Hindlimb muscle (tissue), 1 donor: ENCODE results near the gene ADCY7. TPM values are rescaled to one million over a fixed set of nuclear protein-coding genes. Genes with fewer than 3 reads are reported as not detected.

Experiments
- DNase-seq: peaks from one replicate; pipeline ENCODE4 v3.0.0-alpha.2; 2013
- polyA plus RNA-seq: library from polyadenylated mRNA; unstranded; fragments of 120-200 nt; gene quantifications from one replicate; pipeline ENCODE4 v1.2.1, GENCODE V29; 2013; ENCODE audit not compliant: insufficient read length

ADCY7 gene
- polyA plus RNA-seq, 1 donor: 10.2 TPM

DNA sequence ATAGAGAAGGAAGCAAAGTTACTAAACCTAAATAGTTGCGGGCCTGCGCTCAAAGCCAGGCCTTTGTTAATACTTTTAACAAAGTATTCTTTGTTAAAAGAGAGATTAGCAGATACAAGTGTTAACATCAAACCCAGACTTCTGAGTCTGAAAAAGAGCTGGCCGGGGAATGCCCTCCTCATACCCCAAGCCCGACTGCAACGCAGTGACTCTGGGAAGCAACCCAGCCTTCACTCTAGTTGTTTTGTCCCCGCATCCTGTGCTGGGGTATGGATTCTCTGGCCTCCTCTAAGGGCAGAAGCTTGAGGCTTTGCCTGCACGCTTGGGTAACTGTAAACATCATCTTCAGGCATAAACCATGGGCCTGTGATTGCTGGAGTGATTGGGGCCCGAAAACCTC is 48.3 kb downstream of the ADCY7 start:
- no peak for DNase-seq

DNA sequence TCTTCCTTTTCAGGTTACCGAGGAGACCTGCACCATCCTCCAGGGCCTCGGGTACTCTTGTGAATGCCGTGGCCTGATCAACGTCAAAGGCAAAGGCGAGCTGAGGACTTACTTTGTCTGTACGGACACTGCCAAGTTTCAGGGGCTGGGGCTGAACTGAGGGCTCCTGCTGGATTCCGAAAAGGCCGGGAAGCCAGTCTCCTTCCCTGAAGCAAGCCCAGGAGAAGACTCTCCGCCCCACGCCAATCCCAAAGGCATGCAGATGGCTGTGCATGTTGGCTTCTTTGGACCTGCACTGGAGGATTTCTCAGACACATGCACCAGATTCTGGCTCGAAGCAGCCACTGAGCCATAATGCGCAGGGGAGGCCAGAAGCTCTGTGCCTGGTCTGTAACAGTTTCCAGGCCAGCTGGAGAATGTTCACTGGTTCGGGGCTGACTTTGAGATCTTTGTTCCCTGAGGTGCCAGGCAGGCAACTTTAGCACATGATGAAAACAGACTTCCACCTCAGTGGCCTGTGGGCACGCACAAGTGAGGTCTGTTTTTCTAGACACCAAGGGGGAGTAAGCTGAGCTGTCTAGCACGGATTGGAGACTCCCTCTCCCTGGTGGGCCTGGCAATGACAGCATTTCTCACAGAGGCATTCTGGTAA is 49.1 kb downstream of the ADCY7 start:
- no peak for DNase-seq

DNA sequence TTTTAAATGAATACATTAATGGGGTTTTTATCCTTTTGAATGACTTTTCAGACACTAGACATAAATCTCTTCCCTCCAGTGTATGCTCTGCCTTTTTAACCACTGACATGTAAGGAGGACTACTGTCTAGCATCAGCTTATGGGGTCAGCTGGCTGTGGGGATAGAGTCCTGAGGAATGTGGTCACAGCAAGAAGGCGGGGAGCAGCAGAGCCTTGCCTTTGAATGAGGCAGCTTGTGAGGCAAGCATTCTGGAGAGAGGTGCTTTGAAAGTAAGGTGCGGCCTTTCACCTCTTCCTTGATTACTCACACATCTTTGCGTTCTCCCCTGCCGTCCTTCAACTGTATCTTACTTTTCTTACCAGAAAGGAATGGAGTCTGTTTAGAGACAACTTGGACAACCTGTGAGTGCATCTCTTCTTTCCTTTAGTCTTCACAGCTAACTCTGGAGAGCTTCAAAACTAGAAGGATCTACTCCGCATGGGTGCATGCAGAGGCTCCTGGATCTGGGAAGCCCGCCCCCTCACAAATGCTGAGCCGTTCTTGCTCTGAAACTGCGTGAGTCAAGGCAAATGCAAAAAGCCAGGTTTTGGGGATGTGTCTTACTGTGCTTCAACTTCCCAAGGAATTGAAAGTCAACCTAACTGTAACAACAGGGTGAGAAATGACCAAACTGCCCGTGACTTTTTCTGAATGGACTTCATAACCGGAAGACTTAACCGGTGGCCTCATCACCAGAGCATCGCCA is 49.9 kb downstream of the ADCY7 start:
- no peak for DNase-seq

DNA sequence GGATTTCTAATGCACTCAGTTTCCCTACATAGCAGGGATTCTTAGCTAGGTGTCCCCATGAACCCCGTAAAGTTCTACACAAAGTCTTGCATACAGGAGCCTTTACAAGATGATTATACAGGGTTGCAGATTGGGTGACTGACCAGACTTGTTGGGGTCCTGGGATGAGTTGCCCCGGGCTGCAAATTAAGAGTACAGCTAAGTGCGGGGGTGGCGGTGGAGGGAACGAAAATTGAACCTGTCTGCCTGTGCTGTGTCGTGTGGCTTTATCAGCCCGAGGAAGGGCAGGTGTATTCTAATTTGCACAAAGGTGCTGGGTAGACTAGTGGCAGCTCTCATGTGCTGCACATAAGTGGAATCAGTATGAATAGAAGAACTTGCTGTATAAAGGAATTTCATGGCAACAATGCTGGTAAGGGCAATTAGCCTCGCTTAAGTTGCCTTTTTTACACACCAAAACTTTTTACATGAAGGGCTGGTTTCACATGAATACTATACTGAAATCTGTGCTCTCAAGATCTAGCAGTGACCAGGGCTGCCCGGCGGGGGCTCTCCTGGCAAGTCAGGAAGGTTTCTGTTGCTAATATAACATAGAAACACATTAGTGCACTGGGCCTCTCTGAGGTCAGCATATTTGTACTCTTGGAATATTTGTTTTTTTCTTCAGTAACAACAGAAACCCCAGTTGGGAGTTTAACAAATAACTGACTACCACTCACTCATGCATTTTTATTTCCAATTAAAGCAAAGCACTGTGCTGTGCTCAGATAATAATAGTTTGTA is 50.7 kb downstream of the ADCY7 start:
- DNase-seq: no peak

DNA sequence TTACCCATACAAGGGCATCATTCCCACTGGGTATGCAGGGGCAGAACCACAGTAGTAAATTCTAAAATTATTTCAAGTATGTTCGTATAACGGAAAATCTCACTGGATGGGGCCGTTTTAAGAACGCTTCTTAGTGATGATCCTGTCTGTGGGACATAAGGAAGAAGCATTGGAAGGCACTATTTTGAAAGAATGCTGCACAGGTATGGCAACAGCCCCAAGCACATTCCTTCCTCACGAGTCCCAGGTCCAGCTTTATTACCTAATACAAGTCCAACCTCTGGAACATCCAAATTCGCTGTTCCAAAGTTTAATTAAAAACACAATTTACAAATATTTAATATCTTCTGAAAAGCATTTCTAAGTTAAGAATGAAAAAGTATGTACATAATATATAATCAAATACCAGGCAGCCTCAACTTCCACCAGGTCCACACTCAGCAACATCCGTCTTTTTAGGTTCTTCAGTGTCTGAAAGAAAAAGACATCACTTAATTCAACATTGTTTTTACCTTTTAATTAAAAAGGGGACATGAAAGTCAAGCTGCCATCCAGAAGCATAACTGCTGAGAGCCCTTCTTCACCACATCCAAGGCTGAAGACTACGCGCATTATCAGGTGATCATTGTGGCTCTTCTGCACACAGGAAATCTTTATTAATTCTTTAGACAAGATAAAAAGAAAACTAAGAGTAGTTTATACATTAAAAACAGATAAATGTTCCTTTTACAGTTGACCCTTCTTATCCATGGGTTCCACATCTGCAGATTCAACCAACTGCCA is 52.6 kb downstream of the ADCY7 start:
- no peak for DNase-seq

DNA sequence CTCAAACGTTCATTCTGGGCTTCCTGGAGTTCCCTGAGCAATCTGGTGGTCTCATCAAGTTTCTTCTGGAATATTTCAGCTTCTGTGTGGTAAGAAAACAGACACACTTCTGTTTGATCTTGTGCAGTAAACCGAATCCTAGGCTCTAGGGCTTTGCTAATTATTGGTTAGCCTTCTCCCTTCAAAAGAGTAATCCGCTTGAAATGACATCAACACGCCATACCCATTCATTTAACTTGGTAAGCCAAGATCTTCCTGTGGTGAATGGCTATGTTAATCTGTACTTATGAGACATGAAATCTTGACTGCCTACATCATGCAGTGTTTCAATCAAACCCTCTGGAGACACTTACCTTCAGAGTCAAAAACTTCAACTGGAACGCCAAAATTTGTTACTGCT is 54.0 kb downstream of the ADCY7 start:
- DNase-seq: no peak

DNA sequence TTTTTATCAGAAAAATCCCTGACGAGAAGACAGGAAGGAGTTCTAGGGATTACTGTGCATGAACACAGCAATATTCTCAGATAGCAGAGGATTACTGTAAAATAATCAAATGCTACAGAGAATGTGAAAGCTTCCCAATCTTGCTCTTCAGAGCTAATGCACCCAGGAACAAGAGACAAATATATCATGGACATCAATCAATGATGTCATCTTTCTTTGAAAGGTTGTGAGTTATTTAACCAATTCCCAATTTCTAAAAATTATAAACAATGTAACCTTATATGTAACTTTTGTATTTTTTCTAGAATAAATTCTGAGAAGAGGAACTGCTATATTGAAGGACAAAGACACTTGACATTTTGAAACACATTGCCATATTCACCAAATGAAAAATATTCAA is 56.0 kb downstream of the ADCY7 start:
- no peak for DNase-seq

DNA sequence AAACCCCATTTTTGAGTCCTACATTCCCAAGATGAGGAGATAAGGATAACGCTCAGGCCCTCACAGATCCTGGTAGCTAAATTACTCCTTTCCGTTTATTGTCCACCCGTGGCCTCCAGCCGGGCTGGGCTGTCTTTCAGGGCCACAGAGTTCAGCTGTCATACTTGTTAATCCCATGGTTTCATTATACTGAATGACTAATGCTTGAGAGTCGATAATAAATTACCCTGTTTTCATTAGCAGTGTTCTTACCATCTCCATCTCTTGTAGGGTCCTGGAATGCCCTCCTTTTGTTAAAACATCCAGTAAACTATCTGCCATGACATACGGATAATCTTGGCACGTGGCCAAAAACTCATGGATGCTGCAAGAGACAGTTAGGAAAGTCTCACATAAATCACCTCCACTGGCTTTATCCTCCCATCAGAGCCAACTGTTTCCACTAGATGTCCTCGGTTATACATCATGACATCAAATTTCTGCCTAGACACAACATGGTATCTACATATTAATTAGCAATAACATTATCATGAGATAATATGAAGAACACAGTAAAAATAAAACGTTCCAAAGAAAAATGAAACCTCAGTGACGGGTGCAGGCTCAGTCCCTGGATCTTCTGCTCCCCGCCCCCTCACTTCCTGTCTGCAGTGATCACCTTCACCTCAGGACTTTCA is 57.1 kb downstream of the ADCY7 start:
- DNase-seq: no peak

DNA sequence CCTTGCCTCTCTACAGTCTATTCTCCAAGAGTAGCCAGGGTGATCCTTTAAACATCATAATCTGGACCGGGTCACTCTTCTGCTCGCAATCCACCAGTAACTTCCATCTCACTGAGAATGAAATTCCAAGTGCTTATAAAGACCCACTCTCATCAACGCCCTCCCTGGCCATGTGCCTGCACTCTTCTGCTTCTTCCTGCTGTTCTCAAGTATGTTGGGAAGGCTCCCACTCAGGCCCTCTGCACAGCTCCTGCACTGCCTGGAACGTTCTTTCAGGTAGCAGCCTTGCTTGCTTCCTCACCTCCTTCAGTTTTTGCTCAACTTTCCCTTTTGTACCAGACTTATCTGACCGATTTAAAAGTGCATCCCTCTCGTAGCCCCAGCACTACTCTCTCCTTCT is 58.0 kb downstream of the ADCY7 start:
- no peak for DNase-seq

DNA sequence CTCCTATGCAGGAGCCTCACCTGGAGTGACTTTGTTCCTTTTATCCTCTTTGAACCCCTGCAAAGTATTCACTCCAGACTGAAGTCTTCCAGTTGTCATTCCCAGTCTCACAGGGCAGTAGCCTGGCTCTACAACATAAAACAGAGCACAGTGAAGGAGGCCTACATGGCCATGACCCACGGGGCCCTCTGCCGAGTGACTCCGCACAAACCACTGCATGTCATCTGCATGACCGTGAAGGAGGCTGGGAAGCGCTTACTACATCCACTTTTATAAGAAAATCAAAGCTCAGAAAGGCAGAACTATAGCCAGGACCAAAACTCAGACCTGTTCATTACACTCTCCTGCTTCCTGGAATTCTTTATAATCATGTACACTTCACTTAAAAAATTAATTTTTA is 59.9 kb downstream of the ADCY7 start:
- DNase-seq: no peak

DNA sequence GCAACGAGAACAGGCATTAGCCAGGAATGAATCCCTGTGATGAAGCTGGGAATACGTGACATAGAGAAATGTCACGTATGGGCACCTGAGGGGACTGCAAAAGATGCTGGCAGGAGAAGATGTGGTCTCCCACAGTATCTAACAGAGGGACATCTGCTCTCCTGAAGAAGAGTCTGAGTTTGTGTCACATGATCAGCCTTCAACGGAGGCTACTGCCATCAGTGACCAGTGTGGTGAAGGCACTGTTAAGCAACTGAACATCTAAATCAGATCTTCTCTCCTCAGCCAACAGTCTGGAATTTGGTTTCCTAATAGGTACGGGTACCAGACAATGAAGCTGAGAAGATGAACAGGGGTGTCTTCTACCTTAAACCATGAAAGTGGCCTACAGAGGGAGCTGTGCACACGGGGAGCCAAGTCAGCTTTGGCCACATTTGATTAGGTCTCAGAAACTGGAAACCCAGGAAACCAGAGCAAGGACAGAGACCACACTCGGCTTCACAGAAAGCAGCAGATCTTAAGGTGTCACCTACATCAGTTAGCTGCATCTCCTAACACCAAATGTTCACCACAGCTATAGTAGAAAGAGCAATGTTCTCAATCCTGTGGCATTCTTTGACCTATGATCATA is 60.6 kb downstream of the ADCY7 start:
- DNase-seq: no peak

DNA sequence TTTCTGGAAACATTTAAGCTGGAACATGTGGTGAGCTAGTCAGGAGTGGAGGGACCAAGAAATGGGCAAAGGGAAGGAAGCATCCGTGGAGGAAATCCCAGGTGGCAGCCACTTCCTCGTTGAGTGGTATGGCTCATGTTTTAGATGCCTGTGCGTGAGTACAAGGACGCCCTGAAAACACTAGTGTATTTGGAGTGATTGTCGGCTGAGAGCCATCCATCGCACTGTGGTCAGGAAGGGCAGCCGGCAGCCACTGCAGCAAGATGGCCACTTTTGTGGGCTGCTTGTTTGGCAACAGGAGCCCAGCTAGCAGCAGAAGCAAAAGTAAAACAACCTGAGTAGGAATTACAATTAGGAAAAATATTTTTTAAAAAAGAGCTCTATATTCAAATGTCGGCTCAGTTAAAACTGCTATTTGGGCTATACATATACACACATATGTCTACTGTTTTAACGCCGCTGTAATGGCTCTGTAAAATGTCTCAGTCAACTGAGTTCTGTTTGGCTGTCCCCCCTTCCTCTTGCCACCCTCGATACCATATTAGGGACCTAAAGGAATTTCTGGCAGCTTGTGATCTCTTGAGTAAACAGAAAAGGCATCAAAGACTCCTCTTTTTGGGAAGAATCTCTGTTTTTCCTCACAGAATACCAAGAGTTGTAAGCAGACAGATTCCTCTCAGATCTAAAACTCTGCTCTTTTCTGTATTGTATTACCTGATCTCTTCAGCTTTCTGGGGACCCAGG is 63.3 kb downstream of the ADCY7 start:
- DNase-seq: no peak

DNA sequence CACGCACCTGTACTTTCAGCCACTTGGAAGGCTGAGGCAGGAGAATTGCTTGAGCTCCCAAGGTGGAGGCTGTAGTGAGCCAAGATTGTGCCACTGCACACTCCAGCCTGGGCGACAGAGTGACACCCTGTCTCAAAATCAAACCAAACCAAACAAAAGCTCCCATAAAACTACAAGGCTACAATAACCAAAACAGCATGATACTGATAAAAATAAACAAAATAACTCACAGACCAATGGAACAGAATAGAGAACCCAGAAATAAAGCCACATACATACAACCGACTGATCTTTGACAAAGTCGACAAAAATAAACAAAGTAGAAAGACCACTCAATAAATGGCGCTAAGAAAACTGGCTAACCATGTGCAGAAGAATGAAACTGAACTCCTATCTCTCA is 65.2 kb downstream of the ADCY7 start:
- DNase-seq: no peak

DNA sequence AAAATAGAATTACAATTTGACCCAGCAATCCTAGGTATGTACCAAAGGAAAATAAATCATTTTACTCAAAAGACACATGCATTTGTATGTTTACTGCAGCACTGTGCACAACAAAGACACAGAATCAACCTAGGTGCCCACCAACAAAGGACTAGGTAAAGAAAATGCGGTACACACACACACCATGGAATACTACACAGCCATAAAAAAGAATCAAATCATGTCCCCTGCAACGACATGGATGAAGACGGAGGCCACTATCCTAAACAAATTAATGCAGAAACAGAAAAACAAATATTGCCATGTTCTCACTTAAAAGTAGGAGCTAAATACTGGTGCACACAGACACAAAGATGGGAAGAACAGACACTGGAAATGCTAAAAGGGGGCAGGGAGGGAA is 66.2 kb downstream of the ADCY7 start:
- DNase-seq: no peak

DNA sequence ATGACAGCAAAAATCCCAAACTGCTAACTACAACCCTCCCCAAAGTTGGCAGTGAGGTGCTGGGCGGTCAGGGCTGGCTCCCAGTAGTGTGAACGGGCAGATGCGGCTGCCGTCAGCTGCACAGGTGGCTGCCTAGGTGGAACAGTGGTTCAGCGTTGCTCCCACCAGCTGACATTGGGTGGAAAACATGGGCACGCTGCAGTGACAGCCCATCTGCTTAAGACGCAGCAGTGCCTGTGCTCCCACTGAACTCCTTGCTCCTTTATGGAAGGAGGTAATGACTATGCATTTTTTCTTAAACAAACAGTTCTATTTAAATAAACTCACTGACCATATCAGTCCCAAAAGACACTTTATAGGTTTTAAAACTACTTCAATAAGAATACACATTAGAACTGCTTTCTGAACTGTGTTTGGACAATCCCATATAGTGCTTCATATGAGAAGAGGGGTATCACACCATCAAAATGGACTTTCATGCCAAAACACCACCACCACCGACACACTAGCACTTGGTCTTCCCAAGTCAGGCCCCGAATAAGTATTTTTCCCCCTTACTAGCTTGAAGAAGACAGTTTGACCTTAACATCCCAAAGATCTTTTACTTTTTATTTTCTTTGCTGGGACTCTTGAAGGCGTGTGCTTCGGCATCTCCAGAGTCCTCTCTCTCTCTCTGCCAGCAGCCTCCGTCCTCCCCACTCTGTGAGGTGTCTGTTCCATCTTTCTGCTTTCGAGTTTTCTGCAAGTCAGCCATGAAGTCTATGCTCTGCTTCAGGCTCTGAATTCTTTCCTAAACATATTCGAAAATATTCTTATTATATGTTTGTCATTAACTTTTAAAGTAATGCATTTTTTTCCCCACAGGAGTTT is 68.0 kb downstream of the ADCY7 start:
- no peak for DNase-seq

DNA sequence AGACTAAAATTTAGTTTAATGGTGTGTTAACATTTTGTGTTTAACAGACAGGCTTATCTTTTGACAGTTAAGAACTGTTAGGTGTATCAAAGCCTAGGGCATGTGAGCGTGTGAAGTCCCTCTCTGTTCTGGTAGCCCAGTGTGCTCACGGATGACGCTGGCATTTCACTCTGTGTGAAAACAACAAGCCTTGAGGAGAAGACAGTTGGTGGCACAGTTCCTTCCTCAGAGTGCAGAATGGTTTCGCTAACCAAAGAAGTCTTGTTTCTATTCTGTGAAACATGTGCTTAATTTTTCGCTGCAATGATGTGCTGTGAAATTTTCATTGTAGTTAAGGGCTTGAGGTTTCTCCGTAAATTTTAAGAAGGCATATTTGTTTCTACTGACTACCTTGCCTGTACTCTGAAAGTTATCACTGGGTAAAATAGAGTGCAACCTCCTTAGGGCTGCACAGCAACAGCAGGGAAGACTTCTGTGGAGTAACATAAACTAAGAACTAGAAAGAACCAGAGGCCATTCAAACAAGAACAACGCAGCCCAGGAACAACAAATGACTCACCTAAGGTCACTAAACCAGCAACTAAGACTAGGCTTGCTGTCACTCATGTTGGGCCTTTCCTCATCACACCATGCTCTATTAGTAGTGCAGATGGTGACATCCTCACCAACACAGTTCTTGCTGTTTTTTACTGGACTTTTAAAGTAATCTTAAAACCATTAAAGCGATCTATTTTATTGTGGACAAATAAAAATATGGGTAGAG is 69.0 kb downstream of the ADCY7 start:
- DNase-seq: no peak

DNA sequence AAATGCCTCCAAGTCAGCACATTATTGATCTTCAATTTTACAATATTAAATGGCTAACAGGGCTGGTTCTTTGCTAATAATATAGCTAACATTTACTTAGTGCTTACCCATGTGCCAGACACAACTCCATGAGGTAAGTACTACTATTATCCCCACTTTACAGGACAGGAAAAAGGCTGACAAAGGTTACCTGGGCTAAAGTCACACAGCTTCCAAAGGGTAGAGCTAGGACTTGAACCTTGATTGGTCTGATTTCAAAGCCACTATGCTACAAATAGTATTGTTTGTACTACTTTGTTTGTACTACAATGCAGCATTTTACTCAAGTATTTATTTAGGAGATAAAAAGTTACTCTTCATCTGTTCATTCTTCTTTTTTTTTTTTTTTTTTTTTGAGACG is 70.5 kb downstream of the ADCY7 start:
- DNase-seq: no peak

DNA sequence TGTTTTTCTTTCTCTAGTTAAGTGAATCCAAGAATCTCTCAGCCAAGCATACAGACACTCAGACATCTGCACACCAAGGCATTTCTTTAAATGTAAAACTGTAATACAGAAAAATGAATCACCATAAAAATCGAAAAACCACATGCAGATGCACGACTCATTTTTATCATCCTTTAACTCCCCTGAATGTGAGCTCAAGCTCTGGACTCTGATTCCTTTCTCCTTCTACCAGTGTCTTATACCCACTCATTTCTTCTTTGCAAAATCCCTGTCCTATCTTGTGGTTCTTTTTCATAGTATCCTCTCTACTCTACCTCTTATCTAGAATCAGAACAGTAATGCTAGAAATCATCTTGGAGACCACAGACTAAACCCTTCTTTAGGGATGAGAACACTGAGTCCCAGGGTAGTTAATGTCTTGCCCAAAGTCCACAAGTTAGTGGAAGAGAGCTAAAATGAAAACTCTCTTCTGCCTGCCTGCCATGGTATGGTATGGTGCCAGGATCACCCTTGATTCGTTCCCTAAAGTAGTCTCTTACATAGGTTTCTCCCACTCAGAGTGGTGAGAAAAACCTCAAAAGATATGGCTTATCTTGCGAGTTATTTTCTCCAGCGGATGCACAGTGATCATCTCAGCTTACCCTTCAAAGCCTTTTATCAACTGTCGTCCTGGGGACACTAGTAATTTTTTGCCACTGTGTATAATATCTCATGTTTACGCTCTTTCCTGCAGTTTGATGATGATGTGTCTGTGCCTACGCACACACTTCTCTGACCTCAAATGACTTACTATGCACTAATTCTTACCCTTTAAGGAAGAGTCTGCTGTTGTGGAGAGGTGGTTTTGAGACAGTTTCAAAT is 72.2 kb downstream of the ADCY7 start:
- DNase-seq: no peak
